GM12801 (cell line): ENCODE data around the gene VEGFA.

ENCODE experiments used
- TF ChIP-seq, protein P1 (sequence below): IDR thresholded peaks from one replicate; pipeline ENCODE4 v1.5.1; 2011; ENCODE audit warnings: control low read depth; ENCODE audit not compliant: insufficient read length; ENCODE audit errors: extremely low read depth

VEGFA gene

DNA sequence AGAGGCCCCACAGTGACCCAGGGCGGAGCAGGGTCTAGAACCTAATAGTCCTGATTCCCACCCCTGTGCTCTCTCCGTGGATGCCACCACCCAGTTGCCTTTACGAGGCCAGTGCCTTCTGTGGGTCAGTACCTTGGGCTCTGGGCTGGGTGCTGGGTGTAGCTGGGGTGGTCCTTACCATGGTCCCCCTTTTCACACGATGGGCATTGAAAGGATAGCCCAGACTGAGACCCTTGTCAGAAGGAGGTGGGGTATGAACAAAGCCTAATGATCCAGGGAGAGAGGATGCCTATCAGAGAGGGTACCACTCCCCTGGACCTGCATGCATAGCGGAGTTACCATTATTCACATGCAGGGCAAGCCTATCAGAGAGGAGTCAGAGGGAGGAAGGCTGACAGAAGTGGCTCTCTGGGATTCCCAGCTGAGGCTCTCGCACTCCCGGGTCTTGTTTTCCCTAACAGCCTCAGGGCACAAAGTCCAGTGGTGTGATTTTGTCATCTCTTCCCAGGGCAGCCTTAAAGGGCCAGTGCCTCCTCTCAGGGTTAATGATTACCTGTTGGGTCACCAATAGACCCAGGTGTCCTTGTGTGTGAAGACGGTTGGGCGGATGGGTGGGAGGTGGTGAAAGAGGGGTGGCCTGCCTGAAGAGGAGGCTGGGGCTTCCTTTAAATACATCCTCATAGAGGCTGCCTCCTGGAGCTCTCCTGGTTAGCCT is 36.2 kb downstream of the VEGFA start:
- TF ChIP-seq, protein P1, sequence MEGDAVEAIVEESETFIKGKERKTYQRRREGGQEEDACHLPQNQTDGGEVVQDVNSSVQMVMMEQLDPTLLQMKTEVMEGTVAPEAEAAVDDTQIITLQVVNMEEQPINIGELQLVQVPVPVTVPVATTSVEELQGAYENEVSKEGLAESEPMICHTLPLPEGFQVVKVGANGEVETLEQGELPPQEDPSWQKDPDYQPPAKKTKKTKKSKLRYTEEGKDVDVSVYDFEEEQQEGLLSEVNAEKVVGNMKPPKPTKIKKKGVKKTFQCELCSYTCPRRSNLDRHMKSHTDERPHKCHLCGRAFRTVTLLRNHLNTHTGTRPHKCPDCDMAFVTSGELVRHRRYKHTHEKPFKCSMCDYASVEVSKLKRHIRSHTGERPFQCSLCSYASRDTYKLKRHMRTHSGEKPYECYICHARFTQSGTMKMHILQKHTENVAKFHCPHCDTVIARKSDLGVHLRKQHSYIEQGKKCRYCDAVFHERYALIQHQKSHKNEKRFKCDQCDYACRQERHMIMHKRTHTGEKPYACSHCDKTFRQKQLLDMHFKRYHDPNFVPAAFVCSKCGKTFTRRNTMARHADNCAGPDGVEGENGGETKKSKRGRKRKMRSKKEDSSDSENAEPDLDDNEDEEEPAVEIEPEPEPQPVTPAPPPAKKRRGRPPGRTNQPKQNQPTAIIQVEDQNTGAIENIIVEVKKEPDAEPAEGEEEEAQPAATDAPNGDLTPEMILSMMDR: no peak

DNA sequence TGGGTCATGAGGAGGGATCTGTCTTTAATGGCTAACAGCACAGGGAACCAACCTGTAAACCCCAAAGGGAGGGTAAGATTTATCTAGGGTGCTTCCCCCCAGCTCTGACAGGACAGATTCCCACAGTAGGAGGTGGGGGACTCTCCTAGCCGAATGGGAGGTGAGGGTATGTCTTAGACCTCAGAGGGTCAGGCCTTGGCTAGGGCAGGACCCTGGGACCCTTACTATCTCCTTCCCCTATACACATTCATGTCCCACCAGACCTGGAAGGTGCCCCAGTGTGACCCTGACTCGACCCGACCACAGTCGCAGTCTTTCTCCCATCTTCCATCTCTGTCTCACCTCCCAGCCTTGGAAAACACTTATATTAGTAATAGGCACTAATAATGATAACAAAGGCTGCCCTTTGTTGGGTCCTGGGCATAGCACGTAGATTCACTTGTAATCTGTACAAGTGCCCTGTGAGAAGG is 36.8 kb downstream of the VEGFA start:
- TF ChIP-seq, protein P1: no peak

DNA sequence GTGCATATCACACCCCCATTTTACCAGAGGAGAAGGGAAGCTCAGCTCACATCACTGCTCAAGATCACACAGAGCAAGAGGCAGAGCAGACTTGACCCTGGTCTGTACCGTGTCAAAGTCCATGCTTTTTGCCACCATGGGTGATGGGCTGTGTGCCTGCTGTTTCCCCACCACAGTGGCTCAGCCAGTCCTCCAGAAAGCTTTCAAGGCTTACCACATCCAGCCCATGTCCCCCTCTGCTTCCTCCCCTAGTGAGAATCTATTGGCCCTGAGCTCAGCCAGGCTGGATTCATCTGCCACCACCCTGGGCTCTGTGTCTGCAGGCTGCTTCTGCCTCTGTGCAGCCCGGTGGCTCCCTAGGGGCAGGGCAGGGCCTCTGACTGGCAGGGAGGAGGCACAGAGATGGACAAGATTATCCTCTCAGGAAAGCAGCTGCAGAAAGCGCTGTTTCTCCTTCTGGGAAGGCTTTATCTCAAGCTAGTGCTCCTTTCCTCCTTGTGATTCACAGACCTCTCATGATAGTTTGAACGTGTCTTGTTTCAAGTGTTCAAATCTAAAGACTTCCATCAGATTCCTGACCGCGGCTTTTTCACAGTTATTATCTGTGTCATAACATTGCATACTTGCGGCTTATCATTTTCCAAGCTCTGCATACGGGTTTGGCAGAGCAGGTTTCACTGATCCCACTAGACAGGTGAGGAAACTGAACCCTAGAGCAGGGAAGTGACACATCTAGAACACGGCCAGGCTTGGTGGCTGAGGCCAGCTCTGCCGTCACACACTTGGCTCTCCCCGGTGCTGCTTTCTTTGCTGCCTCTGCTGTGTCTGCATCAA is 37.4 kb downstream of the VEGFA start:
- TF ChIP-seq, protein P1: no peak

DNA sequence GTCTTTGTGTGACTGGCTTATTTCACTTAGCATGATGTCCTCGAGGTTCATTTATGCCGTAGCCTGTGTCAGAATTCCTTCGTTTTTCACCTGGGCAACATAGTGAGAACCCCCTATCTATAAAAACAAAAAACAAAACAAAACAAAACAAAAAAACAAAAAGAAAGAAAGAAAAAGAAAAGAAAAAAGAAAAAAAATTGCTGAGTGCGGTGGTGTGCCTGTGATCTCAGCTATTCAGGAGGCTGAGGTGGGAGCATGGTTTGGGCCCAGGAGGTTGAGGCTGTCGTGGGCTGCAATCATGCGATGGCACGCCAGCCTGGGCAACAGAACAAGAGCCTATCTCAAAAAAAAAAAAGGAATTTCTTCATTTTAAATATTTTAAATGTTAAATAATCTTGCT is 38.4 kb downstream of the VEGFA start:
- TF ChIP-seq, protein P1: no peak

DNA sequence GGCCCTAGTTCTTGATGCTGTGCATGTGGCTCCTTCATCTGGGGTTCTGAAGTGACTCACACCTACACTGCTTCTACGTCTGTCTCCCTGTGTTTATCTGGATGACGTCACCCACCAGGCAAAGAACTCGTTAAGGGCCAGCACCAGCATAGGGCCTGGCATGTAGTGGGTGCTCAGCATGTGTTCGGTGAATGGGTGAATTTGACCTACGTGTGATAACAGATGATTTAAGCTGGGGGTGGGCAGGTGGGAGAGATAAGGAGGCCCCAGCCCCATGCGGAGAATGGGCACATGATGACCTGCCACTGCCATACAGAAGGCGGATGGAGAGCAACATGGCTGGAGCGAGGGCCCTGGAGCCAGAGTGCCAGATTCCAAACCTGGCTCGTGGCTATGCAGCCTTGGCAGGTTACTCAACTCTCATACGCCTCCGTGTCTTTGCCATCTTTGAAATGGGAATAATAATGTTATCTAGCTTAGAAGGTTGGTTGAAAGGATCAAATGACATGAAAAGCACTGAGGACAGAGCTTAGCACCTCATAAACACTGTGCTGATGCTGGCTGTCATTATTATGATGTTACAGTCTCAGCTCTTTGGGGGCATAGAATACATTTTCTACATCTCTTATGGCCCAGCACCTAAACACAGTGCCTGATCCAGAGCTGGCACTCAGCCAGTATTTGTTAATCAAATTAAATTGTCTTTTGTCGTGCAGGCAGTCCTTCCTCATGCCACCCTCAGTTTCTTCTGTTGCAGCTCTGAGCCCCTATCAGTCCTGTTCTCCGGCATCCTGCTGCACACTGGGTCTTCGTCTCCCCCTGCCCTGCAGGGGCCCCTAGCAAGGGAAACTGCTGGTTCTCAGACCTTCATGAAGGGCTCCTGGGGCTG is 39.6 kb downstream of the VEGFA start:
- TF ChIP-seq, protein P1: no peak

DNA sequence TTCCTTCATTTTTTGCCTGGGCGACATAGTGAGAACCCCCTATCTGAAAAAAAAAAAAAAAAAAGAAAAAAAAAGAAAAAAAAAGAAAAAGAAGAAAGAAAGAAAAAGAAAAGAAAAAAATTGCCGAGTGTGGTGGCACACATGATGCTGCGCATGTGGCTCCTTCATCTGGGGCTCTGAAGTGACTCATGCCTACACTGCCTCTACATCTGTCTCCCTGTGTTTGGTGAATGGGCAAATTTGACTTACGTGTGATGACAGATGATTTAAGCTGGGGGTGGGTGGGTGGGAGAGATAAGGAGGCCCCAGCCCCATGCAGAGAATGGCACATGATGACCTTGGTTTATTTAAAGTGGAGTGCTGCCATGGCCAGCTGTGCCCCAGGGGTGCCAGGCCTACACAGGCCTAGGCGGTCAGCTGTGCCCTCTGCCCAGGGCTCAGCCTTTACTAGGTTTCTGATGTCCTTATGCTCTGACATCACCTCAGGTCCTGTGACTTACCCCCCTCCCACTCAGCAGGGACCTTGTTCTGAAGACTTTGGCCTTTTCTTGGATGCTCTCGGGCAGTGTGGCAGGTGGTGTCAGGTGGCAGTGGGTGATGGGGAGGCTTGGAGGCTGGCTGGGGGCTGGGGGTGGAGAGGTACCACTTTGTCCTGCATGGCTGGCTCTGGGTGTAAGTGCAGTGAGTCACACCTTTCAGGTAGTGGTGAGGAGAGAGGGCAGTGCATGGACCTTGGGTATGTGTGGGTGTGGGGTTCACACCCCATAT is 41.1 kb downstream of the VEGFA start:
- TF ChIP-seq, protein P1: no peak

DNA sequence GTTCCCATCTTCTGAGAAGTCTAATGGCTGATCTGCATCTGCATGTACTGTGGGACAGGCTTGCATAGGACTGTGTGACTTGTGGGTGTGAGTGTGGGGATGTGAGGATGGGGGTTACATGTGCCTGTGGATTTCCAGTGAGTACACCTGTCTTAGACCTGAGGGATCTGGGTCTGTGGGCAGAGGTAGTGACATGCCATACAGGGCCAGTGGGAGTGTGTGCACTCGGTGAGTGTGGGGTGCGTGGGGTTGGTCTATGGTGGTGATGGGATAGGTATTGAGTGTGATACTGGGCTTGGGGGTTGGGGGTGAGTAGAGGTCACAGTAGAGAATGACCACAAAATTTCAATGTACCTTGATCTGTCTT is 41.7 kb downstream of the VEGFA start:
- TF ChIP-seq, protein P1: no peak
